Neural progenitor cell (in vitro differentiated cells): Measurements from ENCODE around the gene NIT2. TPM values are rescaled to one million over a fixed set of nuclear protein-coding genes. Genes with fewer than 3 reads are reported as not detected.

Experiments
- DNase-seq: peaks from one replicate; pipeline ENCODE4 v3.0.0-alpha.2; 2016; ENCODE audit warnings: low spot score
- H2AFZ ChIP-seq: fragments of 200-600 bp; sonication (generic); replicated peaks from 2 replicates; pipeline ENCODE4 v1.6.1; 2016; ENCODE audit warnings: antibody characterized with exemption
- H3F3A ChIP-seq: fragments of 200-600 bp; sonication (generic); 2 replicates; pipeline ENCODE4 v1.6.1; 2016; ENCODE audit warnings: antibody characterized with exemption, low read depth
- H3K27ac ChIP-seq: fragments of 200-600 bp; sonication (generic); 2 replicates; pipeline ENCODE4 v1.5.1; 2016; ENCODE audit warnings: mild to moderate bottlenecking
- H3K27me3 ChIP-seq: fragments of 200-600 bp; sonication (generic); 2 replicates; pipeline ENCODE4 v1.6.1; 2016; ENCODE audit warnings: mild to moderate bottlenecking, moderate library complexity
- H3K36me3 ChIP-seq: fragments of 200-600 bp; sonication (generic); 2 replicates; pipeline ENCODE4 v1.5.1; 2016
- H3K4me1 ChIP-seq: fragments of 200-600 bp; sonication (generic); 2 replicates; pipeline ENCODE4 v1.6.1; 2016; ENCODE audit warnings: mixed run types
- H3K4me2 ChIP-seq: fragments of 200-600 bp; sonication (generic); 2 replicates; pipeline ENCODE4 v1.6.1; 2016
- H3K4me3 ChIP-seq: fragments of 200-600 bp; sonication (generic); 2 replicates; pipeline ENCODE4 v1.5.1; 2016
- H3K79me2 ChIP-seq: fragments of 200-600 bp; sonication (generic); 2 replicates; pipeline ENCODE4 v1.6.1; 2016; ENCODE audit warnings: low read depth
- H3K9ac ChIP-seq: fragments of 200-600 bp; sonication (generic); 2 replicates; pipeline ENCODE4 v1.6.1; 2016
- H3K9me3 ChIP-seq: fragments of 200-600 bp; sonication (generic); 2 replicates; pipeline ENCODE4 v1.5.1; 2016; ENCODE audit warnings: low read depth
- H4K20me1 ChIP-seq: fragments of 200-600 bp; sonication (generic); 2 replicates; pipeline ENCODE4 v1.6.1; 2016; ENCODE audit warnings: low read depth
- H3K27ac Mint-ChIP-seq: 3 replicates; pipeline ENCODE4 v1.8.0; 2021; ENCODE audit warnings: mixed read lengths
- H3K27me3 Mint-ChIP-seq: 2 replicates; pipeline ENCODE4 v1.8.0; 2022; ENCODE audit warnings: low read depth, mild to moderate bottlenecking, inconsistent platforms, moderate library complexity, mixed read lengths; ENCODE audit not compliant: insufficient read depth
- H3K36me3 Mint-ChIP-seq: 3 replicates; pipeline ENCODE4 v1.8.0; 2021; ENCODE audit warnings: mixed read lengths
- H3K4me1 Mint-ChIP-seq: 3 replicates; pipeline ENCODE4 v1.8.0; 2021; ENCODE audit warnings: mixed read lengths
- H3K4me3 Mint-ChIP-seq: 3 replicates; pipeline ENCODE4 v1.8.0; 2021; ENCODE audit warnings: mild to moderate bottlenecking, moderate library complexity, mixed read lengths
- H3K9me3 Mint-ChIP-seq: 3 replicates; pipeline ENCODE4 v1.8.0; 2020; ENCODE audit warnings: mixed read lengths
- CTCF ChIP-seq: fragments of 200-600 bp; sonication (generic); IDR thresholded peaks from 2 replicates; pipeline ENCODE4 v1.5.1; 2017; ENCODE audit warnings: antibody characterized with exemption, mild to moderate bottlenecking
- EZH2 ChIP-seq: fragments of 200-600 bp; sonication (generic); IDR thresholded peaks from 2 replicates; pipeline ENCODE4 v1.6.1; 2017; ENCODE audit warnings: antibody characterized with exemption, mild to moderate bottlenecking, moderate library complexity
- EZH2phosphoT487 ChIP-seq: fragments of 200-600 bp; sonication (generic); IDR thresholded peaks from 2 replicates; pipeline ENCODE4 v1.6.1; 2017; ENCODE audit warnings: antibody characterized with exemption
- total RNA-seq: library from RNA; depleted of rRNA; stranded (reverse); fragments of >200 nt; gene quantifications from 2 replicates; pipeline ENCODE4 v1.2.3, GENCODE V29; 2015; ENCODE audit warnings: low replicate concordance

The NIT2 gene
- total RNA-seq, 1 donor from 2014 or later = 33.1 TPM

DNA sequence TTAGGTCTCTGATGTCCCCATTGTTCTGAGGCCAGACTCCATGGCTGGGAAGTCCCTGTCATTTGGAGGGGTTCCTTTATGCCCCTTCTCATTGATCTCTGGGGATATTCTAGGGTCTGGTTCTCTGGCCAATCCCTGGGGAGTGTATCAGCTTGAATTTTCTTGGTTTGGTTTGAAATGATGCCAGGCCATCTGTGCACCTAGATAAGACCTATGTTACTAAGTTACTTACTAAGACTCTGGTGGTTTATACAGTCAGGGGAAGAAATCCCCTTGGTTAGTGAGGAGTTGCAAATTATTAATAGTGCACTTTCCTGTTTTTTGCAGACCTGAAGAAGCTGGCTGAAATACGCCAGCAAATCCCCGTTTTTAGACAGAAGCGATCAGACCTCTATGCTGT, 20.3 kb downstream of the NIT2 start:
- H3K4me3 ChIP-seq = no peak overlapping the region
- H3F3A ChIP-seq = no peaks in the 10 kb centered on the region
- no peak overlapping the region for H3K9ac ChIP-seq
- H3K9me3 Mint-ChIP-seq = no peaks in the 10 kb centered on the region
- H3K36me3 ChIP-seq = no peaks in the 10 kb centered on the region
- no peak overlapping the region for H3K27ac ChIP-seq
- TF ChIP-seq EZH2 (no peak), EZH2phosphoT487 (no peak), CTCF (no peak)
- H4K20me1 ChIP-seq = no peaks in the 10 kb centered on the region
- H3K27me3 ChIP-seq = no peaks in the 10 kb centered on the region
- H3K9me3 ChIP-seq = no peaks in the 10 kb centered on the region
- H3K4me1 ChIP-seq = no peaks in the 10 kb centered on the region
- no peak overlapping the region for H3K27ac Mint-ChIP-seq
- no peaks in the 10 kb centered on the region for H3K79me2 ChIP-seq
- no peaks in the 10 kb centered on the region for H3K4me1 Mint-ChIP-seq
- no peak overlapping the region for H3K4me3 Mint-ChIP-seq
- H3K27me3 Mint-ChIP-seq = peaks cover 2% of the 10 kb centered on the region
- no peak overlapping the region for H2AFZ ChIP-seq
- peaks cover 19% of the 10 kb centered on the region for H3K36me3 Mint-ChIP-seq
- no peak overlapping the region for H3K4me2 ChIP-seq
- no peak for DNase-seq

DNA sequence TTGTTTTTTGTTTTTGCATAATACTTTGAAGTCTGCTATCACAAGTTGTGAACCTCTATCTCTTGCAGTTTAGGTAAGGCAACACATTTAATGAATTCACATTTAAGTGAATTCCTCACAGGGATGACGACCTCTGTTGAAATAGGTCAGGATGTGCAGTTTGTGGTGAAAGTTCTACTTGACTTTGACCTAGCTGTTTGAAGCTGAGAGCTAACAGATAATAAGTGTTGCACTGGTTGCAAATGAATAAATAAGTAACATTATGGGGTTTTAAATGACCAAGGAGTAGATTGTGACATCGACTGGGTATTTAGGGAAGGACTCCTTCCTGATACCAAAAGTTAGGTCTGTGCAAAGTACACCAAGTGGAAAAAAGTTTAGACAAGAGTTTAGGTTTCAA, 23.9 kb downstream of the NIT2 start:
- Histone ChIP-seq H3K27me3 (no peaks in the 10 kb centered on the region), H3K36me3 (peaks cover 4% of the 10 kb centered on the region), H4K20me1 (no peaks in the 10 kb centered on the region)

GRCh38 chr3:100359035-100359434, 24.5 kb downstream of the NIT2 start:
- H3K27ac Mint-ChIP-seq = no peak overlapping the region
- no peak overlapping the region for H3K4me2 ChIP-seq
- H3K36me3 Mint-ChIP-seq = peaks cover 20% of the 10 kb centered on the region
- H3K27me3 Mint-ChIP-seq = no peaks in the 10 kb centered on the region
- no peak overlapping the region for H3K27ac ChIP-seq
- no peaks in the 10 kb centered on the region for H3K79me2 ChIP-seq
- no peak overlapping the region for H3K4me3 ChIP-seq
- no peaks in the 10 kb centered on the region for H3K27me3 ChIP-seq
- peaks cover 4% of the 10 kb centered on the region for H3K36me3 ChIP-seq
- DNase-seq = no peak
- H3F3A ChIP-seq = no peaks in the 10 kb centered on the region
- H3K4me1 ChIP-seq = no peaks in the 10 kb centered on the region
- H3K9me3 Mint-ChIP-seq = peaks cover 3% of the 10 kb centered on the region
- no peaks in the 10 kb centered on the region for H4K20me1 ChIP-seq
- no peak overlapping the region for H3K9ac ChIP-seq
- TF ChIP-seq CTCF (no peak), EZH2phosphoT487 (no peak), EZH2 (no peak)
- H3K4me1 Mint-ChIP-seq = no peaks in the 10 kb centered on the region
- no peak overlapping the region for H2AFZ ChIP-seq
- H3K9me3 ChIP-seq = no peaks in the 10 kb centered on the region
- H3K4me3 Mint-ChIP-seq = no peak overlapping the region

More for the DNA sequence above, 23.9 kb downstream of the NIT2 start:
- Histone ChIP-seq H3K9ac (no peak overlapping the region), H3K4me3 (no peak overlapping the region), H3K27ac (no peak overlapping the region), H2AFZ (no peak overlapping the region), H3K79me2 (no peaks in the 10 kb centered on the region), H3F3A (no peaks in the 10 kb centered on the region), H3K4me1 (no peaks in the 10 kb centered on the region), H3K4me2 (no peak overlapping the region), H3K9me3 (no peaks in the 10 kb centered on the region)
- Mint-ChIP-seq H3K27me3 (no peaks in the 10 kb centered on the region), H3K27ac (no peak overlapping the region), H3K9me3 (peaks cover 3% of the 10 kb centered on the region), H3K4me1 (no peaks in the 10 kb centered on the region), H3K36me3 (peaks cover 17% of the 10 kb centered on the region), H3K4me3 (no peak overlapping the region)
- DNase-seq = no peak
- TF ChIP-seq EZH2 = no peak
- TF ChIP-seq CTCF = no peak
- no peak for TF ChIP-seq EZH2phosphoT487
